Stimulated activated CD8-positive, alpha-beta memory T cell treated with anti-CD3 and anti-CD28 coated beads, Interleukin-12 subunit alpha, Interleukin-12 subunit beta, amount 100 ng/mL, for 24 hours (primary cell): ENCODE measurements around the gene DZIP3.

Experiments
- DNase-seq: peaks from one replicate; pipeline ENCODE4 v3.0.0-alpha.2; 2020; ENCODE audit errors: extremely low read depth

Gene DZIP3

GRCh38 chr3:108705045-108705444 is 115.5 kb downstream of the DZIP3 start:
- DNase-seq: no peak

GRCh38 chr3:108713009-108713516 is 123.5 kb downstream of the DZIP3 start:
- no peak for DNase-seq

- DNase-seq: no peak
These were observed 124.3 kb downstream of the DZIP3 start for GRCh38 chr3:108713816-108714215.

GRCh38 chr3:108718454-108718853 is 128.9 kb downstream of the DZIP3 start:
- DNase-seq: no peak

GRCh38 chr3:108719178-108719806 is 129.8 kb downstream of the DZIP3 start:
- DNase-seq: no peak

GRCh38 chr3:108722724-108723123 is 133.2 kb downstream of the DZIP3 start:
- no peak for DNase-seq

GRCh38 chr3:108724101-108724500 is 134.6 kb downstream of the DZIP3 start:
- no peak for DNase-seq

- no peak for DNase-seq
These were observed 138.6 kb downstream of the DZIP3 start for GRCh38 chr3:108728105-108728504.

GRCh38 chr3:108728934-108729333 is 139.4 kb downstream of the DZIP3 start:
- DNase-seq: no peak

GRCh38 chr3:108736821-108737220 is 147.3 kb downstream of the DZIP3 start:
- DNase-seq: no peak

GRCh38 chr3:108742929-108743328 is 153.4 kb downstream of the DZIP3 start:
- no peak for DNase-seq
